ENCODE data around the gene XRCC5. TPM values are rescaled to one million over a fixed set of nuclear protein-coding genes. Genes with fewer than 3 reads are reported as not detected.

XRCC5 gene
- total RNA-seq, 1 experiment from 2014 or later, result 322 TPM

DNA sequence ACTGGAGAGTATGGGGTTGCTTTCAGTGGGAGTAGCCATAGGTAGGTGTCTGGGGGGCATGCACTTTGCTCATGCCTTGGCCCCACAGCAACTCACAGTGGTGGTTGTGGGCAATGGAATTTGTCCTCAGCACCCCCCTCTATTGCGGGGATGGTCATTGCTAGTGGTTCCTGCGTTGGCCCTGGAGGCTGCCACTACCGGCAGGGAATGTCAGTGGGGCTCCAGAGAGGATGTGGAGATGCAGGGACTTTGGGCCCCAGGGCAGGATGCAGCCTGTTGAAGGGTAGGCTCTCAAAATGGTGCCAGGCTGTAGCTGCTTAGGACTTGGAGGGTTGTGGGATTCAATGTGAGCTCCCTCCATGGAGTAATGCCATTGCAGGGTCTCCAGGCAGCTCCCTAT, 125.0 kb downstream of the XRCC5 start:
- no peak overlapping the region for H3K4me3 ChIP-seq (ENCODE audit: low read depth in 2 of 2, low read length in 2 of 2)
- no TSS peak for BruUV-seq (replicated peaks)

GRCh38 chr2:216235462-216235861, 126.3 kb downstream of the XRCC5 start:
- in situ Hi-C loops (cut with HindIII; ENCODE audit: low pct_unique_long_range_greater_than_20kb, low sequenced_read_pairs), result no loop called here
- DNase-seq (ENCODE audit: low read depth, low spot score) (no peak), ATAC-seq (no peak)
- no peak overlapping the region for H3K27ac ChIP-seq (ENCODE audit: low read length)
- POLR2A ChIA-PET, result no interaction called here
- intact Hi-C loops (cut with micrococcal nuclease; ENCODE audit: unreplicated experiment), result no loop called here
- TF ChIP-seq, protein P1, sequence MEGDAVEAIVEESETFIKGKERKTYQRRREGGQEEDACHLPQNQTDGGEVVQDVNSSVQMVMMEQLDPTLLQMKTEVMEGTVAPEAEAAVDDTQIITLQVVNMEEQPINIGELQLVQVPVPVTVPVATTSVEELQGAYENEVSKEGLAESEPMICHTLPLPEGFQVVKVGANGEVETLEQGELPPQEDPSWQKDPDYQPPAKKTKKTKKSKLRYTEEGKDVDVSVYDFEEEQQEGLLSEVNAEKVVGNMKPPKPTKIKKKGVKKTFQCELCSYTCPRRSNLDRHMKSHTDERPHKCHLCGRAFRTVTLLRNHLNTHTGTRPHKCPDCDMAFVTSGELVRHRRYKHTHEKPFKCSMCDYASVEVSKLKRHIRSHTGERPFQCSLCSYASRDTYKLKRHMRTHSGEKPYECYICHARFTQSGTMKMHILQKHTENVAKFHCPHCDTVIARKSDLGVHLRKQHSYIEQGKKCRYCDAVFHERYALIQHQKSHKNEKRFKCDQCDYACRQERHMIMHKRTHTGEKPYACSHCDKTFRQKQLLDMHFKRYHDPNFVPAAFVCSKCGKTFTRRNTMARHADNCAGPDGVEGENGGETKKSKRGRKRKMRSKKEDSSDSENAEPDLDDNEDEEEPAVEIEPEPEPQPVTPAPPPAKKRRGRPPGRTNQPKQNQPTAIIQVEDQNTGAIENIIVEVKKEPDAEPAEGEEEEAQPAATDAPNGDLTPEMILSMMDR (IDR thresholded peaks at IDR 0.05), result no peak
- TF ChIP-seq REST (IDR thresholded peaks at IDR 0.05; ENCODE audit: insufficient read depth in 1 of 2, low read depth in 2 of 2, low read length in 1 of 2) (no peak), TCF7L2 (IDR thresholded peaks at IDR 0.05; ENCODE audit: low read depth, low read length) (no peak), POLR2AphosphoS5 (IDR thresholded peaks at IDR 0.05; ENCODE audit: low read depth, low read length) (no peak), SIN3A (IDR thresholded peaks at IDR 0.05; ENCODE audit: borderline replicate concordance, insufficient read depth, low read depth, low read length) (no peak)
- no peaks in the 10 kb centered on the region for H3K36me3 ChIP-seq (ENCODE audit: control insufficient read depth, insufficient read depth, low read length)
- no TSS peak for BruUV-seq (replicated peaks)
- H3K4me1 ChIP-seq (ENCODE audit: control insufficient read depth, insufficient read depth, low read length), result no peaks in the 10 kb centered on the region
- H3K9me3 ChIP-seq (ENCODE audit: control insufficient read depth, insufficient read depth, low read depth, low read length), result no peaks in the 10 kb centered on the region; the same call in 1 of the 2 replicates
- no peak overlapping the region for H3K4me3 ChIP-seq (ENCODE audit: low read depth in 2 of 2, low read length in 2 of 2)
- no peaks in the 10 kb centered on the region for H3K27me3 ChIP-seq (ENCODE audit: control insufficient read depth, insufficient read depth, low read length)
- CTCF ChIA-PET, result no interaction called here

More for the DNA sequence above, 125.0 kb downstream of the XRCC5 start:
- in situ Hi-C loops (cut with HindIII; ENCODE audit: low pct_unique_long_range_greater_than_20kb, low sequenced_read_pairs), result no loop called here
- no peak overlapping the region for H3K27ac ChIP-seq (ENCODE audit: low read length)
- TF ChIP-seq, protein P1 (IDR thresholded peaks at IDR 0.05), result no peak
- TF ChIP-seq SIN3A (IDR thresholded peaks at IDR 0.05; ENCODE audit: borderline replicate concordance, insufficient read depth, low read depth, low read length) (no peak), TCF7L2 (IDR thresholded peaks at IDR 0.05; ENCODE audit: low read depth, low read length) (no peak), REST (IDR thresholded peaks at IDR 0.05; ENCODE audit: insufficient read depth in 1 of 2, low read depth in 2 of 2, low read length in 1 of 2) (no peak), POLR2AphosphoS5 (IDR thresholded peaks at IDR 0.05; ENCODE audit: low read depth, low read length) (no peak)
- ChIA-PET CTCF (no interaction called here), POLR2A (no interaction called here)
- no peak for DNase-seq (ENCODE audit: low read depth, low spot score)
- intact Hi-C loops (cut with micrococcal nuclease; ENCODE audit: unreplicated experiment), result no loop called here
- H3K4me1 ChIP-seq (ENCODE audit: control insufficient read depth, insufficient read depth, low read length), result no peaks in the 10 kb centered on the region
- no peak for ATAC-seq
- H3K27me3 ChIP-seq (ENCODE audit: control insufficient read depth, insufficient read depth, low read length), result no peaks in the 10 kb centered on the region
- no peaks in the 10 kb centered on the region for H3K36me3 ChIP-seq (ENCODE audit: control insufficient read depth, insufficient read depth, low read length)
- H3K9me3 ChIP-seq (ENCODE audit: control insufficient read depth, insufficient read depth, low read depth, low read length), result no peaks in the 10 kb centered on the region; the same call in 1 of the 2 replicates
